Measurements from ENCODE around the gene NTN3. TPM values are rescaled to one million over a fixed set of nuclear protein-coding genes. Genes with fewer than 3 reads are reported as not detected.
A peak's percentile ranks its signal among the peaks of the same experiment; 100 is the strongest.

Gene NTN3
- polyA plus RNA-seq, 2 of the 4 experiments (the other 2 are of a cell fraction) = not detected

GRCh38 chr16:2512735-2513404 lies 41.8 kb downstream of the NTN3 start:
- Histone ChIP-seq H3K27ac (peak overlapping the region; percentile 98 to 99), H3K4me1 (peaks cover 29% of the 10 kb centered on the region), H3K4me3 (peak overlapping the region; percentile 84), H3K9me3 (no peaks in the 10 kb centered on the region), H3K4me2 (peak overlapping the region; percentile 99)
- FAIRE-seq = no peak
- 71% methylated on average over 15 of the region's 15 CpGs for WGBS (ENCODE audit: missing lambda C conversion rate)
- peak in 1 of 2 experiments; percentile 6; a peak in 2 of 6 replicates for ATAC-seq
- no peak for DNase-seq (ENCODE audit: low read depth in 1 of 2, low spot score in 1 of 2)
- no peak for TF ChIP-seq ZFP36 (IDR thresholded peaks at IDR 0.05; ENCODE audit: borderline replicate concordance, partially characterized antibody)
- no peak for TF ChIP-seq PHF8 (IDR thresholded peaks at IDR 0.05; ENCODE audit: borderline replicate concordance, low read depth)
- no peak for TF ChIP-seq EP300 (IDR thresholded peaks at IDR 0.05)
- TF ChIP-seq RFX5 (IDR thresholded peaks at IDR 0.05) = no peak
- TF ChIP-seq RARB (CRISPR knock-in tag; IDR thresholded peaks at IDR 0.05) = no peak
- no peak for TF ChIP-seq HDAC2 (IDR thresholded peaks at IDR 0.05)
- no peak for TF ChIP-seq POLR2A (IDR thresholded peaks at IDR 0.05; ENCODE audit: low read length)
- no peak for TF ChIP-seq CTCF (IDR thresholded peaks at IDR 0.05)
- no peak for TF ChIP-seq ESRRA (IDR thresholded peaks at IDR 0.05; ENCODE audit: borderline replicate concordance, low read length)
- ChIA-PET POLR2A (interaction anchor here (1.0 kb wide), 1 partner anchor 11 kb away, joined by 3 read pairs; no protein-coding TSS in a partner anchor), CTCF (interaction anchor here (8.0 kb wide), 1 partner anchor 11 kb away, joined by 91 read pairs; no protein-coding TSS in a partner anchor)

- POLR2A ChIA-PET = no interaction called here
- peaks cover 29% of the 10 kb centered on the region for H3K4me1 ChIP-seq
- FAIRE-seq (no peak), ATAC-seq (peak; percentile 67 to 87), DNase-seq (ENCODE audit: low read depth in 1 of 2, low spot score in 1 of 2) (peak; percentile 86)
- no peaks in the 10 kb centered on the region for H3K9me3 ChIP-seq
- 40% methylated on average over 16 of the region's 122 CpGs for WGBS (ENCODE audit: missing lambda C conversion rate)
- CTCF ChIA-PET = interaction anchor here (2.4 to 8.0 kb wide), 2 partner anchors 12 to 18 kb away, joined by 8 to 91 read pairs; partner anchors contain the start of gene CEMP1
- peak within 1 kb of the TSS; percentile 99 for H3K4me2 ChIP-seq
- H3K27ac ChIP-seq = peak within 1 kb of the TSS; percentile 98 to 99
- peak within 1 kb of the TSS; percentile 84 for H3K4me3 ChIP-seq
- TF ChIP-seq EHF (CRISPR knock-in tag; IDR thresholded peaks at IDR 0.05) (no peak), MAZ (IDR thresholded peaks at IDR 0.05; ENCODE audit: borderline replicate concordance, low read depth, low read length) (no peak), RAD21 (conservative IDR thresholded peaks at IDR 0.05 in 1 of 2, IDR thresholded peaks at IDR 0.05 in 1 of 2) (no peak), NFE2L2 (conservative IDR thresholded peaks at IDR 0.05; ENCODE audit: low read length) (no peak), CTCF (IDR thresholded peaks at IDR 0.05) (no peak), MAX (IDR thresholded peaks at IDR 0.05) (peak; percentile 69), ZNF302 (CRISPR knock-in tag; IDR thresholded peaks at IDR 0.05) (no peak), RCOR1 (IDR thresholded peaks at IDR 0.05; ENCODE audit: low read depth, low read length) (no peak), BHLHE40 (IDR thresholded peaks at IDR 0.05; ENCODE audit: low read depth, low read length) (peak; percentile 66), HOXB5 (CRISPR knock-in tag; IDR thresholded peaks at IDR 0.05) (no peak), ZSCAN20 (CRISPR knock-in tag; IDR thresholded peaks at IDR 0.05) (no peak), MAFK (IDR thresholded peaks at IDR 0.05; ENCODE audit: partially characterized antibody) (no peak), CEBPB (IDR thresholded peaks at IDR 0.05) (no peak), REST (IDR thresholded peaks at IDR 0.05) (no peak), FOXS1 (CRISPR knock-in tag; IDR thresholded peaks at IDR 0.05) (no peak), EP300 (IDR thresholded peaks at IDR 0.05) (no peak), KDM5A (IDR thresholded peaks at IDR 0.05) (peak; percentile 53; the same call in 1 of the 2 replicates), POLR2A (IDR thresholded peaks at IDR 0.05; ENCODE audit: low read length) (peak; percentile 90), ZC3H11A (IDR thresholded peaks at IDR 0.05) (no peak), JUN (IDR thresholded peaks at IDR 0.05) (peak; percentile 64 to 94; a peak in 3 of 5 replicates), TFCP2L1 (CRISPR knock-in tag; IDR thresholded peaks at IDR 0.05) (no peak), FOSL2 (IDR thresholded peaks at IDR 0.05) (no peak), FOSL2 (CRISPR knock-in tag; IDR thresholded peaks at IDR 0.05) (peak; percentile 26; the same call in 1 of the 2 replicates)
Observed at GRCh38 chr16:2513405-2514332, 42.6 kb downstream of the NTN3 start, which contains the start of gene ATP6V0C. Gene ATP6V0C (plus strand): TSS chr16:2513952. CDS start chr16:2514104, 152 bp downstream.

All from A549 (cell line).